ENCODE data around the gene IGSF8.
"Not testable (repeated sequence)": the region's sequence is repeated elsewhere in the genome, so short reads cannot be mapped to it uniquely, and the experiment has no call there.

Gene IGSF8

DNA sequence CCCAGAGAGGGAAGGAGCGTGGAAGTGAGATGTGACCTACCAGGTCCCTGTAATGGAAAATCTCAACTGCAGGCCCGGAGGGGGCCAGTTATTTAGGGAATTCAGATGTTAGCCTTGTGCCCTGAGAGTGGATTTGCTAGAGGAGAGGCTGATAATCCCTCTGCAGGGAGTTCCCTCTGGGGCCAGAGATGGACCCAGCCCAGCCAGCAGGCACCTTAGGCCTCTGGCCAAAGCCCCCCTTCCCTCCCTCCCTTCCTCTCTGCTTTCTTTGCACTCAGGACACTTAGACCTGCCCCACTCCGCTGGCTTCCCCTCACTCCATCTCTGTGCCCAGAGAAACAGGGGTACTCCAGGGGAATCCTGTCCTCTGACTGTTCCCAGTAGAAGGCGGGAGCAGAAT is 15.7 kb upstream of the IGSF8 start:
- H3K4me1 ChIP-seq (ENCODE audit: control insufficient read depth, low read length) = no peaks in the 10 kb centered on the region
- no peaks in the 10 kb centered on the region for H3K9me3 ChIP-seq (ENCODE audit: control insufficient read depth, insufficient read depth, low read length)
- H3K79me2 ChIP-seq (ENCODE audit: control insufficient read depth, low read length) = no peaks in the 10 kb centered on the region

GRCh38 chr1:160113407-160113806 is 15.0 kb upstream of the IGSF8 start:
- no peak overlapping the region for H3K4me2 ChIP-seq (ENCODE audit: low read length)
- H3F3A ChIP-seq (ENCODE audit: control insufficient read depth, insufficient read depth) = no peaks in the 10 kb centered on the region
- peaks cover 18% of the 10 kb centered on the region for H3K27me3 ChIP-seq (ENCODE audit: control insufficient read depth, low read length)
- H3K4me3 ChIP-seq (ENCODE audit: low read length) = no peak overlapping the region
- H3K4me1 ChIP-seq (ENCODE audit: control insufficient read depth, low read length) = no peaks in the 10 kb centered on the region
- no peaks in the 10 kb centered on the region for H3K79me2 ChIP-seq (ENCODE audit: control insufficient read depth, low read length)
- no peaks in the 10 kb centered on the region for H3K9me3 ChIP-seq (ENCODE audit: control insufficient read depth, insufficient read depth, low read length)
- no peaks in the 10 kb centered on the region for H3K36me3 ChIP-seq (ENCODE audit: control insufficient read depth, low read length)
- no peak overlapping the region for H3K27ac ChIP-seq (ENCODE audit: low read depth, low read length)
- no peaks in the 10 kb centered on the region for H3K9me2 ChIP-seq (replicated peaks; ENCODE audit: control insufficient read depth, low read length)
- no peaks in the 10 kb centered on the region for H4K20me1 ChIP-seq (ENCODE audit: control insufficient read depth, insufficient read depth, low read depth, low read length)
- TF ChIP-seq EZH2phosphoT487 (IDR thresholded peaks at IDR 0.05; ENCODE audit: borderline replicate concordance, low read length) = no peak
- TF ChIP-seq, protein P1, sequence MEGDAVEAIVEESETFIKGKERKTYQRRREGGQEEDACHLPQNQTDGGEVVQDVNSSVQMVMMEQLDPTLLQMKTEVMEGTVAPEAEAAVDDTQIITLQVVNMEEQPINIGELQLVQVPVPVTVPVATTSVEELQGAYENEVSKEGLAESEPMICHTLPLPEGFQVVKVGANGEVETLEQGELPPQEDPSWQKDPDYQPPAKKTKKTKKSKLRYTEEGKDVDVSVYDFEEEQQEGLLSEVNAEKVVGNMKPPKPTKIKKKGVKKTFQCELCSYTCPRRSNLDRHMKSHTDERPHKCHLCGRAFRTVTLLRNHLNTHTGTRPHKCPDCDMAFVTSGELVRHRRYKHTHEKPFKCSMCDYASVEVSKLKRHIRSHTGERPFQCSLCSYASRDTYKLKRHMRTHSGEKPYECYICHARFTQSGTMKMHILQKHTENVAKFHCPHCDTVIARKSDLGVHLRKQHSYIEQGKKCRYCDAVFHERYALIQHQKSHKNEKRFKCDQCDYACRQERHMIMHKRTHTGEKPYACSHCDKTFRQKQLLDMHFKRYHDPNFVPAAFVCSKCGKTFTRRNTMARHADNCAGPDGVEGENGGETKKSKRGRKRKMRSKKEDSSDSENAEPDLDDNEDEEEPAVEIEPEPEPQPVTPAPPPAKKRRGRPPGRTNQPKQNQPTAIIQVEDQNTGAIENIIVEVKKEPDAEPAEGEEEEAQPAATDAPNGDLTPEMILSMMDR (IDR thresholded peaks at IDR 0.05; ENCODE audit: low read depth, low read length, poor library complexity, severe bottlenecking) = no peak

More for the DNA sequence above, 15.7 kb upstream of the IGSF8 start:
- no peaks in the 10 kb centered on the region for H3K9me2 ChIP-seq (replicated peaks; ENCODE audit: control insufficient read depth, low read length)
- H3F3A ChIP-seq (ENCODE audit: control insufficient read depth, insufficient read depth) = no peaks in the 10 kb centered on the region
- H3K4me3 ChIP-seq (ENCODE audit: low read length) = no peak overlapping the region
- H3K4me2 ChIP-seq (ENCODE audit: low read length) = no peak overlapping the region
- H3K36me3 ChIP-seq (ENCODE audit: control insufficient read depth, low read length) = no peaks in the 10 kb centered on the region
- TF ChIP-seq, protein P1 (IDR thresholded peaks at IDR 0.05; ENCODE audit: low read depth, low read length, poor library complexity, severe bottlenecking) = no peak
- TF ChIP-seq EZH2phosphoT487 (IDR thresholded peaks at IDR 0.05; ENCODE audit: borderline replicate concordance, low read length) = no peak
- no peak overlapping the region for H3K27ac ChIP-seq (ENCODE audit: low read depth, low read length)
- H3K27me3 ChIP-seq (ENCODE audit: control insufficient read depth, low read length) = peaks cover 18% of the 10 kb centered on the region
- H4K20me1 ChIP-seq (ENCODE audit: control insufficient read depth, insufficient read depth, low read depth, low read length) = no peaks in the 10 kb centered on the region

GRCh38 chr1:160112357-160112756 is 13.9 kb upstream of the IGSF8 start:
- H3K79me2 ChIP-seq (ENCODE audit: control insufficient read depth, low read length) = no peaks in the 10 kb centered on the region
- H3K9me3 ChIP-seq (ENCODE audit: control insufficient read depth, insufficient read depth, low read length) = no peaks in the 10 kb centered on the region
- no peak overlapping the region for H3K27ac ChIP-seq (ENCODE audit: low read depth, low read length)
- H3K4me3 ChIP-seq (ENCODE audit: low read length) = no peak overlapping the region
- no peaks in the 10 kb centered on the region for H3F3A ChIP-seq (ENCODE audit: control insufficient read depth, insufficient read depth)
- H3K36me3 ChIP-seq (ENCODE audit: control insufficient read depth, low read length) = no peaks in the 10 kb centered on the region
- H3K27me3 ChIP-seq (ENCODE audit: control insufficient read depth, low read length) = peaks cover 14% of the 10 kb centered on the region
- TF ChIP-seq, protein P1 (IDR thresholded peaks at IDR 0.05; ENCODE audit: low read depth, low read length, poor library complexity, severe bottlenecking) = no peak
- no peak for TF ChIP-seq EZH2phosphoT487 (IDR thresholded peaks at IDR 0.05; ENCODE audit: borderline replicate concordance, low read length)
- H4K20me1 ChIP-seq (ENCODE audit: control insufficient read depth, insufficient read depth, low read depth, low read length) = no peaks in the 10 kb centered on the region
- H3K4me2 ChIP-seq (ENCODE audit: low read length) = no peak overlapping the region
- no peaks in the 10 kb centered on the region for H3K4me1 ChIP-seq (ENCODE audit: control insufficient read depth, low read length)
- H3K9me2 ChIP-seq (replicated peaks; ENCODE audit: control insufficient read depth, low read length) = no peaks in the 10 kb centered on the region

GRCh38 chr1:160111462-160111861 is 13.0 kb upstream of the IGSF8 start:
- not testable (repeated sequence) for H3K9me2 ChIP-seq (replicated peaks; ENCODE audit: control insufficient read depth, low read length); H3K4me2 ChIP-seq (ENCODE audit: low read length); H3F3A ChIP-seq (ENCODE audit: control insufficient read depth, insufficient read depth); H3K9me3 ChIP-seq (ENCODE audit: control insufficient read depth, insufficient read depth, low read length); H3K4me3 ChIP-seq (ENCODE audit: low read length); H4K20me1 ChIP-seq (ENCODE audit: control insufficient read depth, insufficient read depth, low read depth, low read length); H3K36me3 ChIP-seq (ENCODE audit: control insufficient read depth, low read length); H3K27ac ChIP-seq (ENCODE audit: low read depth, low read length); H3K27me3 ChIP-seq (ENCODE audit: control insufficient read depth, low read length); H3K79me2 ChIP-seq (ENCODE audit: control insufficient read depth, low read length); H3K4me1 ChIP-seq (ENCODE audit: control insufficient read depth, low read length)
